ENCODE results near the gene SYPL2. TPM values are rescaled to one million over a fixed set of nuclear protein-coding genes. Genes with fewer than 3 reads are reported as not detected.

SYPL2 gene
- total and polyA plus RNA-seq, 9 donors = 0.31 to 5.1 (median 2.4) TPM

- 89 to 95% (median 94%) methylated on average over 2 of the region's 2 CpGs for whole genome bisulfite sequencing, 3 donors
- Histone ChIP-seq H3K36me3 (no peaks in the 10 kb centered on the region), H3K4me1 (ENCODE audit: insufficient read depth) (no peaks in the 10 kb centered on the region), H3K27me3 (no peaks in the 10 kb centered on the region), H3K9me3 (no peaks in the 10 kb centered on the region), H3K4me3 (no peak overlapping the region), H3K27ac (no peak overlapping the region)
- TF ChIP-seq CTCF (IDR thresholded peaks at IDR 0.05) (no peak), POLR2A (IDR thresholded peaks at IDR 0.05) (no peak), EP300 (IDR thresholded peaks at IDR 0.05) (no peak)
- no peak for DNase-seq
- intact Hi-C loops (cut with DNase I) = no loop called here
Observed at GRCh38 chr1:109523706-109524105, 57.4 kb downstream of the SYPL2 start.

- no peak for DNase-seq
- WGBS, 3 donors = 71 to 75% (median 71%) methylated on average over 14 of the region's 14 CpGs
- no peak for TF ChIP-seq POLR2A (IDR thresholded peaks at IDR 0.05)
- TF ChIP-seq EP300 (IDR thresholded peaks at IDR 0.05) = no peak
- TF ChIP-seq CTCF (IDR thresholded peaks at IDR 0.05) = no peak
Observed at GRCh38 chr1:109527098-109527811, 60.9 kb downstream of the SYPL2 start.

GRCh38 chr1:109527846-109528695, 61.7 kb downstream of the SYPL2 start:
- no peak for TF ChIP-seq POLR2A (IDR thresholded peaks at IDR 0.05)
- no peak for TF ChIP-seq EP300 (IDR thresholded peaks at IDR 0.05)
- no peak for TF ChIP-seq CTCF (IDR thresholded peaks at IDR 0.05)
- H3K9me3 ChIP-seq = no peaks in the 10 kb centered on the region
- peaks cover 3% of the 10 kb centered on the region for H3K4me1 ChIP-seq (ENCODE audit: insufficient read depth)
- H3K27me3 ChIP-seq = no peaks in the 10 kb centered on the region
- H3K36me3 ChIP-seq = no peaks in the 10 kb centered on the region
- 78 to 82% (median 80%) methylated on average over 9 of the region's 9 CpGs for WGBS, 3 donors
- DNase-seq = no peak
- intact Hi-C loops (cut with DNase I) = no loop called here
- H3K27ac ChIP-seq = no peak overlapping the region
- H3K4me3 ChIP-seq = no peak overlapping the region

More at GRCh38 chr1:109527098-109527811, 60.9 kb downstream of the SYPL2 start:
- intact Hi-C loops (cut with DNase I) = no loop called here
- no peaks in the 10 kb centered on the region for H3K27me3 ChIP-seq
- no peaks in the 10 kb centered on the region for H3K36me3 ChIP-seq
- H3K27ac ChIP-seq = no peak overlapping the region
- peaks cover 3% of the 10 kb centered on the region for H3K4me1 ChIP-seq (ENCODE audit: insufficient read depth)
- H3K4me3 ChIP-seq = no peak overlapping the region
- no peaks in the 10 kb centered on the region for H3K9me3 ChIP-seq

GRCh38 chr1:109528712-109529111, 62.4 kb downstream of the SYPL2 start:
- Histone ChIP-seq H3K27me3 (no peaks in the 10 kb centered on the region), H3K27ac (no peak overlapping the region), H3K4me3 (no peak overlapping the region), H3K36me3 (no peaks in the 10 kb centered on the region), H3K9me3 (no peaks in the 10 kb centered on the region), H3K4me1 (ENCODE audit: insufficient read depth) (peaks cover 3% of the 10 kb centered on the region)
- intact Hi-C loops (cut with DNase I) = no loop called here
- WGBS, 3 donors = 66 to 83% (median 81%) methylated on average over 3 of the region's 3 CpGs
- no peak for TF ChIP-seq POLR2A (IDR thresholded peaks at IDR 0.05)
- DNase-seq = no peak

All from ovary (tissue), 9 donors.